PC-9 (cell line): ENCODE measurements around the gene MARCHF2.

Experiments
- EZH2 ChIP-seq: fragments of 200-600 bp; sonication (generic); IDR thresholded peaks from 2 replicates; pipeline ENCODE4 v1.8.0; 2017; ENCODE audit warnings: antibody characterized with exemption, low read depth
- TF ChIP-seq, protein P1 (sequence below): fragments of 200-600 bp; sonication (generic); conservative IDR thresholded peaks from 2 replicates; pipeline ENCODE4 v1.6.1; 2017; ENCODE audit warnings: mixed run types, antibody characterized with exemption, mild to moderate bottlenecking, moderate library complexity

DNA sequence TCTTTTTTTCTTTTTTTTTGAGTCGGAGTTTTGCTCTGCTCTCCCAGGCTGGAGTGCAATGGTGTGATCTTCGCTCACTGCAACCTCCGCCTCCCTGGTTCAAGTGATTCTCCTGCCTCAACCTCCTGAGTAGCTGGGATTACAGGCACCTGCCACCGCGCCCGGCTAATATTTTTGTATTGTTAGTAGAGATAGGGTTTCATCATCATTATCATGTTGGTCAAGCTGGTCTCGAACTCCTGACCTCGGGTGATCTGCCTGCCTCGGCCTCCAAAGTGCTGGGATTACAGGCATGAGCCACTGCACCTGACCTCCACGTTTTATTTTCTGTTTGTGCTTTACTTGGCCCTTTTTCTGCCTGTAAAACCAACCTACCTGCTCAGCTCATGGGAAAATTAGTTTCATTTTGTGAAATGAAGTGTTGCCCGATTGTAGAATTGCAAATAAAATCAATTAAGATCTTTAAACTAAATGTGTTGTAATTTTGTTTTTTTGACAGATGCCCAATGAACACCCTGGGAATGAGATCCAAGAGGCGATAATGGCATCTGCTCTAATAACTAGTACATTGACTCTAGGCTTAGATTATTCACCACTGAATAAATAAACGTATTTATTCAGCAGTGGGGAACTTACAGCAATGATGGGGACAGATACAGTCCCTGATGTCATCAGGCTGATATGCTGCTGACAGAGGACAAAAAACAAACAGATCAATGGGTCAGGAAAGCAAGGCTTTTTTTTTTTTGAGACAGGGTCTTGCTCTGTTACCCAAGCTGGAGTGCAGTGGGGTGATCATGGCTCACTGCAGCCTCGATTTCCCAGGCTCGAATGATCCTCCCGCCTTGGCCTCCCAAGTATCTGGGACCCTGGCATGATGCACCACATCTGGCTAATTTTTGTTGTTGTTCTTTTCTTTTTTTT is 25.2 kb upstream of the MARCHF2 start:
- TF ChIP-seq, protein P1, sequence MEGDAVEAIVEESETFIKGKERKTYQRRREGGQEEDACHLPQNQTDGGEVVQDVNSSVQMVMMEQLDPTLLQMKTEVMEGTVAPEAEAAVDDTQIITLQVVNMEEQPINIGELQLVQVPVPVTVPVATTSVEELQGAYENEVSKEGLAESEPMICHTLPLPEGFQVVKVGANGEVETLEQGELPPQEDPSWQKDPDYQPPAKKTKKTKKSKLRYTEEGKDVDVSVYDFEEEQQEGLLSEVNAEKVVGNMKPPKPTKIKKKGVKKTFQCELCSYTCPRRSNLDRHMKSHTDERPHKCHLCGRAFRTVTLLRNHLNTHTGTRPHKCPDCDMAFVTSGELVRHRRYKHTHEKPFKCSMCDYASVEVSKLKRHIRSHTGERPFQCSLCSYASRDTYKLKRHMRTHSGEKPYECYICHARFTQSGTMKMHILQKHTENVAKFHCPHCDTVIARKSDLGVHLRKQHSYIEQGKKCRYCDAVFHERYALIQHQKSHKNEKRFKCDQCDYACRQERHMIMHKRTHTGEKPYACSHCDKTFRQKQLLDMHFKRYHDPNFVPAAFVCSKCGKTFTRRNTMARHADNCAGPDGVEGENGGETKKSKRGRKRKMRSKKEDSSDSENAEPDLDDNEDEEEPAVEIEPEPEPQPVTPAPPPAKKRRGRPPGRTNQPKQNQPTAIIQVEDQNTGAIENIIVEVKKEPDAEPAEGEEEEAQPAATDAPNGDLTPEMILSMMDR, result no peak
- TF ChIP-seq EZH2, result no peak
